Dermis blood vessel endothelial cell (primary cell): Measurements from ENCODE around the gene VASN. TPM values are rescaled to one million over a fixed set of nuclear protein-coding genes. Genes with fewer than 3 reads are reported as not detected.
A peak's percentile ranks its signal among the peaks of the same experiment; 100 is the strongest.
"Not testable (repeated sequence)": the region's sequence is repeated elsewhere in the genome, so short reads cannot be mapped to it uniquely, and the experiment has no call there.

Experiments used
- DNase-seq: peaks from one replicate; pipeline ENCODE4 v3.0.0; 2010
- total RNA-seq: library from RNA; depleted of rRNA; stranded (reverse); fragments of >200 nt; gene quantifications from 2 replicates; pipeline ENCODE4 v1.2.3, GENCODE V29; 2014

VASN gene
- total RNA-seq, 1 donor from 2014 or later: 1.9 TPM

DNA sequence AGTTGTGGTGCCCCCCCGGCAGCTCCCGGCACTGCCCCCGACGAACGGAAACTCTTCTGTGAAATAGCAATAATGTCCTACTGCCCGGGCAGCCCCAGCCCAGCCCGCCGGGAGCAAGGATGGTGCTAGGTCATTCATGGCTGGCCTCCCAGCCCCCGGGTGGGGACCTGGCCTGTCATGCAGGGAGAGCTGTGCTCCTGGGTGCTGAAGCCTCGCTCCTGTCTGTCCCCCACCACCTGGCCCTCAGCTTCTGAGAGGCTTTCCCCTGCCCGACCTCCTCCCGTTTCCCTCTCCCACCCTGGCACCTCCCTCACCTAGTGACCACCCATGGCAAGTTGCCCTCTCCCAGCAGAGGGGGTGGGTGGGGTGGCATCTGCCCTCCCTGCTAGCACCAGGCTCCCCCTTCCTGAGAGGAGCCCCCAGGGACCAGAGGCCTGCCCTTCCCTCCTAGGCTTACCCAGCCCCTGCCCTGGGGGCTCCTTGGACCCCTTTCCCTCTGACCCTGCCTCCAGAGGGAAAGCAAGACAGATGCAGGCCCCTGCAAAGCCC is 34.0 kb upstream of the VASN start:
- DNase-seq: no peak

DNA sequence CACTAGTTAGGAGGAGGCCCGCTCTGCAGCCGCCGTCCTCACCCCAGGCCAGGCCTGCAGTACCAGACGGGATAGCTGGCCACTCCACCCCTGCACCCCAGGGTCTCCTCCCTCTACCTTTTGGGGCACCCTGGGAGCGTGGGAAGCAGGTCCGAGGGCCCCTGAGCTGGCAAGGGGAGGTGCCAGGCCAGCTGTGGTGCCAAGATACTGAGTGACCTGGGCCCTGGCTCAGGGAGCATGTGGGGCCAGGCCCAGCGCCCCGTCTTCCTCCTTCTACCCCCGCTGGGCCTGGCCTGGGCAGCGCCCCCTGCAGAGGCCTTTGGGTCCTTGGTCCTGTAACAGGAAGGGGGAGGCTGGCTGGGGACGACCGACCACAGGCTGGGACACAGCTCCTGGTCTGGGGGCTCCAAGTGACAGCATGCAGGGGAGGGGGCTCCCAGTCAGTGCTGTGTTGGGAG is 33.5 kb upstream of the VASN start:
- no peak for DNase-seq

DNA sequence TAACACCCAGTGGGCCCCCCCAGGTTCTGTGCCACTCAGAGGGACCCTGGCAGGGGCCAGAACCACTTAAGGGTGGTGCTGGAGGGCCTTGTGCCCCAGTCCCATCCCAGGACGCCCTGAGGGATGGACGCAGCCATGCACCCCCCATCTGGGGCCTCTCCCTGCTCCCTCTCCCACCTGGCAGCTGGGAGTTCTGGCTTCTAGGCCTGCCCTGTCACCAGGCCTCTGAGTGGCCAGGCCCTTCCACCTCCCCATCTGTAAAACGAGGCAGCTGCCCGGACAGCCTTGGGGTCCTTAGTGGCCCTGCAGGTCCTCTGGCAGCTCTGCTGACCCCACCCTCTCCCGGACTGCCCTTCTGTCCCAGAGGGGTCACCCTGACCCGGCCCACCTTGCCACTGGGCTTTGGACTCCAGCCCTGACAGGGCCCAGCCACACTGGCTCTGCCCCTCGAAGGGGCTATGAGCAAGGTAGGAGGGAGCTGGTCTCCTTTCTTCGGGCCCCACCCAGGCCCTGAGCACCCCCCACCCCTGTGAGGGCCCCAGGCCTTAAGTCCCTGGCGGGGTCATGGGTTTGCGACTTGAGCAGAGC is 32.8 kb upstream of the VASN start:
- DNase-seq: no peak

DNA sequence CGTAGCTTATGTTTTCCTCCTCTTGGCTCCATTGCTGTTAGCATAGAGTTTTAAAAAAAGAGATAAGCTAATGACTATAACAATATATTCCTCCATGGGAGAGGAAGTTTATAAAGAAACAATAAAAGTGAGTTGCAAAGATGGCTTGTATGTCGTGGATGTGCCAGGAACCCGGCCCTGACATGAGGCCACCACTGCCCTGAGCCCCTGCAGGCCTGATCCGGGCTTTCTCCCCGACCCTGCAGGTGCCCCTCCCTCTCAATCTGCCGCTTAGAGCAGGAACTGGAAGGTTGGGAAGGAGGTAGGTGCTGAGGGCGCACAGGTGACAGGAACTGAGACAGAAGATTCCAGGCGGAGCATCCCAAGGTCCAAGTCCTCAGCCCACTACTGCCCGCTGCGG is 32.2 kb upstream of the VASN start:
- DNase-seq: no peak

DNA sequence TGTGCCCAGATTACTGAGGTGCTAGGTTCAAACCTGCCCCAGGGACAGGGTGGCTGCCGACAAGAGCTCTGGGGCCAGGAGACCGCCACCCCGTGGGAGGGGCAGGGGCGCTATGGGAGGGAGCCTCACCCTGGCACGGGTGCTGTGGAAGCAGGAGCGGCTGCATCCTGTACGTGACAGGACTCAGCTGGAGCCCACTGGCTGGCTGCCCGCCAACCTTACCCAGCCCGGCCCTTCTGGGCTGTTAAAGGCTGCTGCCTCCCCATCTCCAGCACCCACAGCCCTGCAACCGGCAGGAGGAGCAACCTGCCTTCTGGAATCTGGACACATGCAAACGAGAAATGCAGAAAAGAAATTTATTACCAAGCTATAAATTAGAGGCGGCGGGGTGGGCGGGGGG is 31.7 kb upstream of the VASN start:
- DNase-seq: peak; percentile 73

DNA sequence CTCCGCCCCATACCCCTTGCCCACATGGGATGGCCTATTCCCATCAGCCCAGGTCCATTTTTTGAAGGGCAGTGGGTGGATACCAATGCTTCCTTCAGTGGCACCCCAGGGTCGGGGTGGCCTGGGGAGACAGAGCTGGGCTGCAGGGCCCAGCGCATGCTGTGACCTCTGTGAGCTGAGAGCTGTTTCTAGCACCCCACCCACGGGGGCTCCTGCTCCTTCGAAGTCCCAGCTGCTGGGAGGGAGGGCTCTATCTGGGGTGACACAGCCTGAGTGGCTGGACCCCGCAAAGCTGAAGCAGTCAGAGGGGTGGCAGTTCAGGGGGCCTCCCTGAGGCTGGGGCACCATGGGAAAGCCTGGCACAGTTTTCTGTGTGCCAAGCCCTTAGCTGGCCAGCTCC is 31.2 kb upstream of the VASN start:
- no peak for DNase-seq

DNA sequence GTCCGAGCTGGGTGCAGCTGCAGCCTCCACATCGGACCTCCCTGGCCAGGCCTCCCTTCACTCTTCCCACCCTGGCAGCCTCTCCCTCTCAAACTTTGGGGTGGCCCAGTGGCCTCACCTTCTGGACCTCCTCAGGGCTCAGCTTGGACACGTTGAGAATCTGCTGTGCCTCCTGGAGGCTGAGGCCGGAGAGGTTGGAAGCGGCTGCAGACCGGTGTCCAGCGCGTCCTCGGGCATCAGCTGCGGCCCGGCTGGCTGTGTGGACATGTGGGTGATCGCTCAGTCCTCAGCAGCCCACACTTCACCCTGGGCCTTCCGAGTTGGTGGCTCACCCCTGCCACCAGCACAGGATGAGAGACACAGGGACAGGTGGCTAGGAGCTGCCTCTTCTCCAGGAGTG is 30.4 kb upstream of the VASN start:
- no peak for DNase-seq

DNA sequence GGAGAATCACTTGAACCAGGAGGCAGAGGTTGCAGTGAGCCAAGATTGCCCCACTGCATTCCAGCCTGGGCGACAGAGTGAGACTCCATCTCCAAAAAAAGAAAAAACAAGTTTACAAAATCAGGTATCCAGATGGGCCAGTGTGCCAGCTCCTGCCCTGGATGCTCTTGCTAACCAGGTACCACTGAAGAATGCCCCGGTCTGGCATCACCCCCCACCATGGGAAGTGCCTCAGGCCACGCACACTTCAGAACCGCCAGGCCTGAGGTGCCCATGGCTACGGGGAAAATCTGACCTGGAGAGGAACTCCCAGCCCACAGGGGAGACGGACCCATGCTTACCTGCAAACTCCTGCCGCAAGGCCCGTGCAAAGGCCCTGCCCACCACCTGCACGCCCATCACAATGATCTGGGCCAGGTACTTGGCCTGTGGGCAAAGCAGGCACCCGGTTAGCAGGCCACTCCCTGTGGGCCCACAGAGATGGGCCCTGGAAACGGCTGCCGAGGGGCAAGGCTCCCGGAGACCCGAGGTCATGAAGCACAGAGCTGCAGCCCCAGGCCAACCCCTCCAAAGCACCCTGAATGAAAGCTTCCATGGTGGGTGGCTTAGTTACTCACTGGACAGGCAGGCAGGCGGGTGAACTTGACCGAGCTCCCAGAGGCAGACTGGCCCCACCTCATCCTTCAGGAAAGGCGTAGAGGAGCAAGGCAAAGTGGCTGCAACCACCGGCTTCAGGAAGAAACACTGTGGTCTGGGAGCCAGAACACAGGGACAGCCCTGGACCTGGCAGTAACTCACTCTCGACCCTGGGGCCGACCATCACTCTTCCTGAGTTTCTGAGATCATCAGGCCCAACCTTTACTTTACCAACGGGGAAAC is 28.5 kb upstream of the VASN start:
- no peak for DNase-seq

DNA sequence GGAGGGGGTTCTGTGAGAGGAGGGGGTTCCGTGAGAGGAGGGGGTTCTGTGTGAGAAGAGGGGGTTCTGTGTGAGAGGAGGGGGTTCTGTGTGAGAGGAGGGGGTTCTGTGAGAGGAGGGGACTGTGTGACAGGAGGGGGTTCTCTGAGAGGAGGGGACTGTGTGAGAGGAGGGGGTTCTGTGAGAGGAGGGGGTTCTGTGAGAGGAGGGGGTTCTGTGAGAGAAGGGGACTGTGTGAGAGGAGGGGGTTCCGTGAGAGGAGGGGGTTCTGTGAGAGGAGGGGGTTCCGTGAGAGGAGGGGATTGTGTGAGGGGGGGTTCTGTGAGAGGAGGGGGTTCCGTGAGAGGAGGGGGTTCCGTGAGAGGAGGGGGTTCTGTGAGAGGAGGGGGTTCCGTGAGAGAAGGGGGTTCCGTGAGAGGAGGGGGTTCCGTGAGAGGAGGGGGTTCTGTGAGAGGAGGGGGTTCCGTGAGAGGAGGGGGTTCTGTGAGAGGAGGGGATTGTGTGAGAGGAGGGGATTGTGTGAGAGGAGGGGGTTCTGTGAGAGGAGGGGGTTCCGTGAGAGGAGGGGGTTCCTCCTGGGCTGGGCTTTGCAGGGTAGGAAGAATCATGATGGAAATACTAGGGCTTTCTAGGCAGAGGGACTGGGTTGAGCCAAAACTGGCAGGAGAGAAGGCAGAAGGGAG is 27.2 kb upstream of the VASN start:
- DNase-seq: not testable (repeated sequence)

DNA sequence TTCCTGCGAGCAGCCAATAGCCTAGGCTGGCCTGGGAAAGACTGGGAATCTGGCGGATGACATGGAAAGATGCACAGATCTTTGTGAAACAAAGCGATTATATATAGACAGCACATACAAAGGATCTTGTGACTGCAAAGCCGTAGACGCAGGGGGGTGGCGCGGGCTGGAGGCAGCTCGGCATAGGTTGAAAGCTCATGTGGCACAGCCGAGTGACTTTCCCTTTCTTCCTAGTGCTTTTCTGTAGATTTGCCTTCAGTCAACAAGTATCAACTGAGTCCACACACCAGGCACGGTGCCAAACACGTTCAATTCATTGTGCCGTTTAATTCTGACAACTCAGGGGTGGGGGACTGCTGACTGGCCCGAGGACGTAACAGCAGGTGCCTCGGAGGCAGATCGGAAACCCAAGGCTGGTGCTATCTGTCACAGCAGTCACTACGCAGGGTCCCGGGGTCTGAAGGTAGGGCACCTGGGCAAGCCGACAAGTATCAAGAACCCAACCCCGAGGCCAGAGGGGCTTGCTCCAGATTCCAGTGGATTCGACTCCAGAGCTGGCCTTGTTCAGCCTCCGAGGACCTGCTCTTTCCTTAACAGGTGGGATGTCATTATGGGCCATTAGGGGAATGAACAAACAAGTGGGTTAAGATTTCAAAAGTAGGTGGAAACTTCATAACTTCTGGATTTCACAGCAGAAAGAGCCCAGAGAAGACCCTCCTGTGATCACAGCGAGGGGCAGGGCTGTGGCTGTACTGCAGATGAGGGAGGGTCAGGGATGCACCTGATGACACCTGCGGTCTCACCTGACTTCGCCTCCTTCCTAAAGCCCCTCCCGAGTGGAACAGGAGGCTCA is 26.4 kb upstream of the VASN start:
- peak; percentile 10 for DNase-seq

DNA sequence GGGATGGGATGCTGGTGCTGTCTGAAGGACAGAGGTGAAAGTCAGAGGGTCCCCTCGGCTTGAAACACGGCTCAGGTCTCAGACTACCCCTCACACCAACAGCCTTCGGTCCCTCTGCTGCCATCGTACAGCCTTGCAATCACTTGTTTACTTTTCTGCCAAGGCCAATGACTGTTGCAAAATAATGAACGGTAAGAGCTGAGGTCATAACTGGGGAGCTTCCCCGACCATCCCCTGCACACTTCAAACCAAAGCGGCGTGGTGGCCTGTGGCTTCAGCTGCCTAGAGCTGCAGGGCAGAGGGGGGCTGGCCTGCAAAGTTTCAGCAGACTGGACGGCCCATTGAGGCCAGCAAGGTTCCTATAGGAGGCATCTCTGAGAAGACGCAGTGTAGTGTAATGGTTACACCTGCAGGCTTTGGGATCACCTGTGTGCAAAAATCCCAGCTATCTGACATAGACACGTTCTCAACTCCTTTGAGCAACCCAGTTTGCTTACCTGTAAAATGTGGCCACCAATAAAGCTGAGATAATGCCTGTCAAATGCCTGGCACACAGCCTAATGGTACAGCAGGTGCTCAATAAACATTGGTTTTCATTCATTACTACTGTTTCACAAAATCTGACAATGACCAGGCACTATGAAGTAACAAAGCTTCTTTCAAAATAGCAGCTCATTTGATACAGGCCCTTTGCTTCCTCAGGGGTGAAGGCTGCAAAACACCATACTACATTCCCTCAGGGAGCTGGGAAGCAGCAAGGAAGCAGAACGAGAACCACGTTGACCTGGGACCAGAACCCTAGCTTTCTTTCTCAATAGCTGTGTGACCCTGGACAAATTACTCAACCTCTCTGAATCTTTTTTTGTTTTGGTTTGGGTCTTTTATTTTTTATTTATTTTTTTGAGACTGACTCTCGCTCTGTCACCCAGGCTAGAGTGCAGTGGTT is 25.5 kb upstream of the VASN start:
- DNase-seq: no peak

DNA sequence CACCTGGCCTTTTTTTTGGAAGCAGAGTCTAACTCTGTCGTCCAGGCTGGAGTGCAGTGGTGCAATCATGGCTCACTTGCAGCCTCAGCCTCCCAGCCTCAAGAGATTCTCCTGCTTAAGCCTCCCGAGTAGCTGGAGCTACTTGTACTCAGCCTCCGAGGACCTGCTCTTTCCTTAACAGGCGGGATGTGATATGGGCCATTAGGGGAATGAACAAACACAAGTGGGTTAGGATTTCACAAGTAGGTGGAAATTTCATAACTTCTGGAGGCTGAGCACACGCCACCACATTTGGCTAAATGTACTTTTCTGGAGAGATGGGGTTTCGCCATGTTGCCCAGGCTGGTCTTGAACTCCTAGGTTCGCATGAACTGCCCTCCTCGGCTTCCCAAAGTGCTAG is 24.6 kb upstream of the VASN start:
- no peak for DNase-seq

DNA sequence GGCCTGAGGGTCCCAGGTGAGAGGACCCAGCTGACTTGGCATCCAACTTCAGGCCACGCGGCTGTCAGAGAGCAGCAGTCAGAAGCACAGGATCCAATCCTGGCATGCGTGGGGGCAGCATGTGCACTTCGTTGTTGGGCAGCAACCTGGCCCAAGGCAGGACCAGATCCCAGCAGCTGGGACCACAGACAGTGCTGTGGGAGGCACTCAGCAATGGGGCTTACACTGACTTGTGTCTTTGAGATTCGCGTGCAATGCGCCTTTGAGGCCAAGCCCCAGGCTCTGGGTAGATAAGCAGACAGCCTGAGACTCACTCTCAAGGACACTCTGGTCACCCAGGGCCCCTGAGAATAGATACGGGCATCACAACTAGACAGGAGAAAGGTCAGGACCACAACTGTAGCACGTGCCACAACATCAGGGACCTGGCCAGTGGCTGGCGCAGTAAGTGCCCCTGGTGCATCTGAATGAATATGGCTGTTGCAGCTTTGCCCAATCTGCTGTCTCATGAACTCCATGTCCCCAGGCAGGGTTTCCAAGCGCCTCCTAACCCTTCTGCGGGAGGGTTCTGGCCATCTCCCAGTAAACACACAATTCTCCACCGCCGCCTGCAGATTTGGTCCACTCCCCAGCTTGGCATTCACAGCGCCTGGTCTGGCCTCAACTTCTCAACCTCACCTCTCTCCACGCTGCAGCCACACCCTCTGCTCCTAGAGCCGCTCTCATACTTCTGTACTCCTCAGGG is 23.7 kb upstream of the VASN start:
- DNase-seq: no peak

DNA sequence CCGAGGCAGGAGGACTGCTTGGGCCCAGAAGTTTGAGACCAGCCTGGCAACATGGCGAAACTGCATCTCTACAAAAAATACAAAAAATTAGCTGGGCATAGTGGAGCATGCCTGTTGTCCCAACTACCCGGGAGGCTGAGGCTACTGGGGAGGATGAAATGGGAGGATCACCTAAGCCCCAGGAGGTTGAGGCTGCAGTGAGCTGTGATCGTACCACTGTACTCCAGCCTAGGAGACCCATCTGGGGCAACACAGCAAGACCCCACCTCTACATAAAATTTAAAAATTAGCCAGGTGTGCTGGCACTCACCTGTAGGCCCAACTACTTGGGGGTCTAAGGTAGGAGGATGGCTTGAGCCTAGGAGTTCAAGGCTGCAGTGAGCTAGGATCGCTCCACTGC is 22.3 kb upstream of the VASN start:
- no peak for DNase-seq

DNA sequence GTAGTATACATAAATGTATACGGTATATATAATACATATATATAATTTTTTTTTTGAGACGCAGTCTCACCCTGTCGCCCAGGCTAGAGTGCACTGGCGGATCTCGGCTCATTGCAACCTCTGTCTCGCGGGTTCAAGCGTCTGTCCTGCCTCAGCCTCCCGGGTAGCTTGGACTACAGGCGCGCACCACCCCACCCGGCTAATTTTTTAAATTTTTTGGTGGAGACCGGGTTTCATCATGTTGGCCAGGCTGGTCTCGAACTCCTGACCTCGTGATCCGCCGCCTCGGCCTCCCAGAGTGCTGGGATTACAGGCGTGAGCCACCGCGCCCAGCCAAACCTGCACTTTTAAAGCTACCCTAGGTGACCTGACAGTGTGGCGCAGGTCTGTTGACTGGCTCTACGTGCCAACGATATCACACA is 21.3 kb upstream of the VASN start:
- no peak for DNase-seq

DNA sequence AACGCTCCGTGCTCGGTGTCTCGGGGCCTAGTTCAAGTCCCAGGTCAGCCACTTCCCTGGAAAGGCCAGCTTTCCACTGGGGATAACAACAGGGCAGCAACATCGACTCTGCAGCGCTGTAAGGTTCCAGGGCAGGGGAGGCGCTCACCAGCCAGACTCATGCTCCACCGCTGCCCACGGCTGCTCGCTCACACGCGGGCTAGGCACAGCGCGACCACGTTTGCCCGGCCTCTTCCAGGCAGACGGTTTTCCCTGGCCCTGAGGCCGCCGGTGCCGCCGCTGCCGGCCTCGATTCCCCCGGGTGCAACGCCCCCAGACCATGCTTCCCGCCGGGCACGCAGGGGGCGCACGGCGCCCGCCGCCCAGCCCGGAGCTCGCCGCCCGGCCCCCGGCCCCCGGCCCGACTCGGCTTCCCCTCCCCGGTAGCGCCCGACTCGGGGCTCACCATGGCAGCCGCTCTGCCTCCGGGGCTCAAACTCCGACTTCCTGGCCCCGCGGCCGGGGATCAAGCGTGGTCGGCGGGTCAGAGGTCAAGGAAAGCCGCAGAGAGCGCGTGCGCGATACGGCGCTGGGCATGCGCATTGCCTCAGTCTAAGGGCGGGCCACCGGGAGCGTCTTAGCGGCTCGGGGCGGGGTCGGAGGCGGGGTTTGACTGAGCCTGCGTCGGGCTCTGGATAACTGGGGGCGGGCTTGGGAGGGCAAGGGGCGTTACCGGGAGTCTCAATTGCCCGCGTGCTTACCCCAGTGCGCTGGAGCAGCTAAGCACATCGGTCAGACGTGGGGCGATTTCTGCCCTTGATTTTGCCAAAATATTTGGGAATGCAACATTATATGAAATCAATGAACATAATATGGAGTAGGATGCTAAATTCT is 20.6 kb upstream of the VASN start, which contains the start of gene PAM16:
Gene PAM16 (minus strand): TSS at position 535 of the 873 bp plus-strand sequence. CDS start 87 bp downstream, at position 448.
- DNase-seq: peak; percentile 95

DNA sequence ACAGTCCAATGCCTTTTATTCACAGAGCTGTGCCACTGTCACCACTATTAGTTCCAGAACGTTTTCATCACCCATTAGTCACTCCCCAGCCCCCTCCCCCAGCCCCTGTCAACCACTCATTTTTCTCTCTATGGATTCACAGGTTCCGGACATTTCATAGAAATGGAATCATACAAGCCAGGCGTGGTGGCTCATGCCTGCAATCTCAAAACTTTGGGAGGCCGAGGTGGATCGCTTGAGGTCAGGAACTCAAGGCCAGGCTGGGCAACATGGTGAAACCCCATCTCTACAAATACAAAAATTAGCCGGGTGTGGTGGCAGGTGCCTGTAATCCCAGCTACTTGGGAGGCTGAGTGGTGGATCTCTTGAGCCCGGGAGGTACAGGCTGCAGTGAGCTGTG is 19.8 kb upstream of the VASN start:
- no peak for DNase-seq

DNA sequence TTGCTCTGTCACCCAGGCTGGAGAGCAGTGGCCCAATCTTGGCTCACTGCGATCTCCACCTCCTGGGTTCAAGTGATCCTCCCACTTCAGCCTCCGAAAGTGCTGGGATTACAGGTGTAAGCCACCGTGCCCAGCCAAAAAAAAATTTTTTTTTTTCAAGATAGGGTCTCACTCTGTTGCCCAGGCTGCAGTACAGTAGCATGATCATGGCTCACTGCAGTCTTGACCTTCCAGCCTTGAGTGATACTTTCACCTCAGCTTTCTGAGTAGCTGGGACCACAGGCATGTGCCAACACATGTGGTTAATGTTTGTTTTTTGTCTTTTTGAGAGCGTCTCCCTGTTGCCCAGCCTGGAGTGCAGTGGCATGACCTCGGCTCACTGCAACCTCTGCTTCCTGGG is 18.8 kb upstream of the VASN start:
- DNase-seq: no peak

DNA sequence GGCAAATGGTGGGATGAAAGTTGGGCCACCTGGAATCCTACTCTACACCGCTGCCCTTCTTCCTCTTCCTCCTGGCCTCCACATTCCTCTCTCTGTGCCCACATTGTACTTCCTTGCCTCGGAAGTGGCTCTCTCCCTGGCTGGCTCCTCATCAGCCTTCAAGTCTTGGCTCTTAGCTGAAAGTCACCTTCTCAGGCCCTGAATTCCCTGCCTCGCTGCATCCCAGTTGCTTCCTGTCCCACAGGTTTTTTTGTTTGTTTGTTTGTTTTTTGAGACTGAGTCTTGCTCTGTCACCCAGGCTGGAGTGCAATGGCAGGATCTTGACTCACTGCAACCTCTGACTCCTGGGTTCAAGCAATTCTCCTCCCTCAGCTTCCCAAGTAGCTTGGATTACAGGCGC is 18.0 kb upstream of the VASN start:
- DNase-seq: no peak
